Activated naive CD8-positive, alpha-beta T cell treated with anti-CD3 and anti-CD28 coated beads, Interleukin-2, amount 50 U/mL, for 24 hours (primary cell): ENCODE measurements around the gene TSPEAR.

Experiments
- ATAC-seq: fragments of 150-1000 bp; cut with Tn5 transposase; one replicate; pipeline ENCODE4 v1.10.0; 2021
- DNase-seq: peaks from one replicate; pipeline ENCODE4 v3.0.0; 2021
- H3K27ac Mint-ChIP-seq: one replicate; pipeline ENCODE4 v1.8.0; 2021; ENCODE audit warnings: mild to moderate bottlenecking, mixed read lengths
- H3K27me3 Mint-ChIP-seq: one replicate; pipeline ENCODE4 v1.8.0; 2021; ENCODE audit warnings: mixed read lengths
- H3K36me3 Mint-ChIP-seq: one replicate; pipeline ENCODE4 v1.8.0; 2021; ENCODE audit warnings: low read depth, mixed read lengths
- H3K4me1 Mint-ChIP-seq: one replicate; pipeline ENCODE4 v1.8.0; 2021; ENCODE audit warnings: mixed read lengths
- H3K4me3 Mint-ChIP-seq: one replicate; pipeline ENCODE4 v1.8.0; 2021; ENCODE audit warnings: mild to moderate bottlenecking, moderate library complexity, mixed read lengths
- H3K9me3 Mint-ChIP-seq: one replicate; pipeline ENCODE4 v1.8.0; 2021; ENCODE audit warnings: mixed read lengths

The TSPEAR gene

GRCh38 chr21:44456915-44457736 lies 254.2 kb downstream of the TSPEAR start:
- H3K4me3 Mint-ChIP-seq, result peak overlapping the region; percentile 43
- peaks cover 8% of the 10 kb centered on the region for H3K9me3 Mint-ChIP-seq
- H3K4me1 Mint-ChIP-seq, result no peaks in the 10 kb centered on the region

GRCh38 chr21:44456214-44456914 lies 255.0 kb downstream of the TSPEAR start:
- Mint-ChIP-seq H3K4me3 (peak overlapping the region; percentile 43), H3K9me3 (peaks cover 8% of the 10 kb centered on the region), H3K27ac (no peak overlapping the region), H3K27me3 (peaks cover 13% of the 10 kb centered on the region), H3K36me3 (no peaks in the 10 kb centered on the region), H3K4me1 (no peaks in the 10 kb centered on the region)
- ATAC-seq (no peak), DNase-seq (no peak)

More at GRCh38 chr21:44456915-44457736, 254.2 kb downstream of the TSPEAR start:
- Mint-ChIP-seq H3K36me3 (no peaks in the 10 kb centered on the region), H3K27me3 (peaks cover 9% of the 10 kb centered on the region), H3K27ac (no peak overlapping the region)
- DNase-seq (no peak), ATAC-seq (no peak)

GRCh38 chr21:44455524-44456213 lies 255.7 kb downstream of the TSPEAR start:
- Mint-ChIP-seq H3K4me1 (no peaks in the 10 kb centered on the region), H3K27ac (no peak overlapping the region), H3K36me3 (no peaks in the 10 kb centered on the region), H3K4me3 (peak overlapping the region; percentile 70), H3K27me3 (peaks cover 20% of the 10 kb centered on the region), H3K9me3 (peaks cover 8% of the 10 kb centered on the region)
- DNase-seq (peak; percentile 34), ATAC-seq (peak; percentile 42)

- Mint-ChIP-seq H3K27me3 (peaks cover 21% of the 10 kb centered on the region), H3K27ac (no peak within 1 kb of the TSS), H3K36me3 (no peaks in the 10 kb centered on the region), H3K9me3 (peaks cover 8% of the 10 kb centered on the region), H3K4me3 (peak within 1 kb of the TSS; percentile 70), H3K4me1 (no peaks in the 10 kb centered on the region)
- peak; percentile 48 for ATAC-seq
- DNase-seq, result peak; percentile 81
Measured at GRCh38 chr21:44454747-44455523, 256.4 kb downstream of the TSPEAR start, which contains the start of gene LRRC3. LRRC3 (plus strand) TSS chr21:44455510; CDS start chr21:44456645, 1,135 bp downstream.

- Mint-ChIP-seq H3K27ac (no peak overlapping the region), H3K9me3 (peaks cover 8% of the 10 kb centered on the region), H3K27me3 (peaks cover 27% of the 10 kb centered on the region), H3K4me1 (no peaks in the 10 kb centered on the region), H3K4me3 (peak overlapping the region; percentile 45), H3K36me3 (no peaks in the 10 kb centered on the region)
- ATAC-seq, result no peak
- no peak for DNase-seq
Measured at GRCh38 chr21:44454058-44454457, 257.3 kb downstream of the TSPEAR start.

GRCh38 chr21:44453120-44453519 lies 258.3 kb downstream of the TSPEAR start:
- DNase-seq, result no peak
- H3K9me3 Mint-ChIP-seq, result peaks cover 8% of the 10 kb centered on the region
- H3K4me3 Mint-ChIP-seq, result no peak overlapping the region
- H3K36me3 Mint-ChIP-seq, result no peaks in the 10 kb centered on the region
- ATAC-seq, result no peak
- no peak overlapping the region for H3K27ac Mint-ChIP-seq
- H3K27me3 Mint-ChIP-seq, result peaks cover 27% of the 10 kb centered on the region
- H3K4me1 Mint-ChIP-seq, result no peaks in the 10 kb centered on the region

GRCh38 chr21:44450999-44451398 lies 260.4 kb downstream of the TSPEAR start:
- Mint-ChIP-seq H3K4me1 (no peaks in the 10 kb centered on the region), H3K9me3 (peaks cover 8% of the 10 kb centered on the region), H3K27me3 (peaks cover 29% of the 10 kb centered on the region), H3K36me3 (no peaks in the 10 kb centered on the region), H3K27ac (no peak overlapping the region), H3K4me3 (no peak overlapping the region)
- DNase-seq (no peak), ATAC-seq (no peak)

GRCh38 chr21:44450402-44450801 lies 261.0 kb downstream of the TSPEAR start:
- no peak overlapping the region for H3K27ac Mint-ChIP-seq
- no peak overlapping the region for H3K4me3 Mint-ChIP-seq
- DNase-seq (no peak), ATAC-seq (no peak)
- peaks cover 8% of the 10 kb centered on the region for H3K9me3 Mint-ChIP-seq
- H3K36me3 Mint-ChIP-seq, result no peaks in the 10 kb centered on the region
- H3K4me1 Mint-ChIP-seq, result no peaks in the 10 kb centered on the region
- peaks cover 29% of the 10 kb centered on the region for H3K27me3 Mint-ChIP-seq

GRCh38 chr21:44449473-44450363 lies 261.7 kb downstream of the TSPEAR start:
- Mint-ChIP-seq H3K27me3 (peaks cover 29% of the 10 kb centered on the region), H3K27ac (no peak overlapping the region), H3K36me3 (no peaks in the 10 kb centered on the region), H3K4me1 (no peaks in the 10 kb centered on the region), H3K4me3 (no peak overlapping the region), H3K9me3 (peaks cover 8% of the 10 kb centered on the region)
- no peak for DNase-seq
- ATAC-seq, result no peak

GRCh38 chr21:44448651-44449131 lies 262.7 kb downstream of the TSPEAR start:
- H3K27me3 Mint-ChIP-seq, result peaks cover 21% of the 10 kb centered on the region
- H3K36me3 Mint-ChIP-seq, result no peaks in the 10 kb centered on the region
- no peak for DNase-seq
- no peak for ATAC-seq
- H3K9me3 Mint-ChIP-seq, result no peaks in the 10 kb centered on the region
- H3K27ac Mint-ChIP-seq, result no peak overlapping the region
- no peaks in the 10 kb centered on the region for H3K4me1 Mint-ChIP-seq
- no peak overlapping the region for H3K4me3 Mint-ChIP-seq
